ENCODE results near the gene UNCX.
"Not testable (repeated sequence)": the region's sequence is repeated elsewhere in the genome, so short reads cannot be mapped to it uniquely, and the experiment has no call there.

UNCX gene

GRCh38 chr7:1279041-1279440 is 46.4 kb downstream of the UNCX start:
- no peak for DNase-seq

GRCh38 chr7:1279895-1280294 is 47.2 kb downstream of the UNCX start:
- not testable (repeated sequence) for DNase-seq

DNA sequence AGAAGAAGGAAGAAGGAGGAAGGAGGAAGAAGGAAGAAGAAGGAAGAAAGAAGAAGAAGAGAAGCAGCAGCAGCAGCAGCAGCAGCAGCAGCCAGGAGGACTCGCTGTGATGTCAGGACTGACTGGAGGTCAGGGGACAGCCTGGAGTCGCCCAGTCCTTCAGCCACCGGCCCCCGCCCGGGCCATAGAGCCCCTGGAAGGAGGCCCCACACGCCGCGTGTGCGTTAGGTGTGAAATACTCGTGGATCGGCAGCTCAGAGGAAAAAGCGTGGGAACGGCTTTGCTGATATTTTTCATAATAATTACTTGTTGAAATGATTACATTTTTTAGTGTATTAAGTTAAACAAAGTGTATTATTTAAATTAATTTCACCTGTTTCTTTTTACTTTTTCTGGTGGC is 48.4 kb downstream of the UNCX start:
- peak; percentile 0 for DNase-seq

GRCh38 chr7:1282679-1283078 is 50.0 kb downstream of the UNCX start:
- no peak for DNase-seq

DNA sequence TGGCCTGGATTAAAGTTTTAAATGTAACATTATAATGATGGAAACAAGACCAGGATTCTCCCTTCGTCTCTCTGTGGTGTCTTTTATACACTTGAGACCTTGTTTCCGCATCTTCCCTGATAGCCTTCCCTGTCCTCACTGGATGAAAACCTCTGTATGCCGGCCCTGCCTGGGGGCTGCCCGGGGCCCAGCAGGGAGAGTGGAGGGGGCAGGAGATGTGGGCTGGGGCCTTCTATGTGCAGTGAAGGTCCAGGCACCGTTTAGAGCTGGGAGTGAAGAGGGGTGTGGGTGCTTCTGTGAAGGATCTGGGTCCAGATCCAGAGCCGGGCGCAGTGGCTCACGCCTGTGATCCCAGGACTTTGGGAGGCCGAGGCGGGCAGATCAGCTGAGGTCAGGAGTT is 50.7 kb downstream of the UNCX start:
- no peak for DNase-seq

- DNase-seq = no peak
Observed at GRCh38 chr7:1283941-1284742, 51.5 kb downstream of the UNCX start.

DNA sequence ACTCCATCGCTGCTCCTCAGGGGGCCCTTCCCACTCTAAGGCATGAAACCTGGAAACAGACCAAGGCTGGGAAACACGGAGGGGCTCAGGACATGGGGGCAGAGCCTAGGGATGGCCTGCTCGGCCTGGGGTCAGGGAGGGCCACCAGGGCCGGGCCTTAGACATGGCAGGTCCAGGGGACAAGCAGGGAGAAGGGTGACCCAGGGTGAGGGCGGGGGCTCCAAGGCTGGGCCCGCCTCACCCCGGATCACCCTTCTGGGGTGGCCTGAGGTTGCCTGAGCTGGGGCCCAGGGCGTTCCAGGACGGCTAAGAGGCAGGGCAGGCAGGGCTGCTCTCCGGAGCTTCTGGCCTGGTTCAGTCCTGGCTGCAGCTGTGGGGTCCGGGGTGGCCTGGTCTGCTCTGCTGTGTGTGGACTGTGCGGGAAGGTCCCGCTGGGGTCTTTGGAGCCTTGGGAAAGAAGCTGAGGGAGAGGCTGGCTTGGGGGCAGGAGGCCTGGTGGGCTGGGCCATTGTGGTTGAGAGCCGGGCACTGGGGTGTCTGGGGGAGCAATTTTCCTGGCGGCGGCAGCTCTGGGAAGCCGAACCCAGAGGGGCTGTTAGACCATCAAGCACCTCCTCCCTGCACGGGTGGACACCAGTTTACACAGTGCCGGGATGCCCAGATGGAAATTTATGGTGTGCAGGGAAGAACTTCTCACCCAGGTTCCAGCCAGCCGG is 52.2 kb downstream of the UNCX start:
- no peak for DNase-seq

GRCh38 chr7:1285556-1286301 is 53.1 kb downstream of the UNCX start:
- no peak for DNase-seq

Data from activated naive CD4-positive, alpha-beta T cell treated with anti-CD3 and anti-CD28 coated beads, Interleukin-2, amount 50 U/mL, for 16 hours (primary cell).